ENCODE results near the gene LRRC63. TPM values are rescaled to one million over a fixed set of nuclear protein-coding genes. Genes with fewer than 3 reads are reported as not detected.

Gene LRRC63
- total and polyA plus RNA-seq, 2 donors (not counting 3 experiments of a cell fraction or from before 2014, with no cell fraction given) = 0.04 TPM; not detected in 1

DNA sequence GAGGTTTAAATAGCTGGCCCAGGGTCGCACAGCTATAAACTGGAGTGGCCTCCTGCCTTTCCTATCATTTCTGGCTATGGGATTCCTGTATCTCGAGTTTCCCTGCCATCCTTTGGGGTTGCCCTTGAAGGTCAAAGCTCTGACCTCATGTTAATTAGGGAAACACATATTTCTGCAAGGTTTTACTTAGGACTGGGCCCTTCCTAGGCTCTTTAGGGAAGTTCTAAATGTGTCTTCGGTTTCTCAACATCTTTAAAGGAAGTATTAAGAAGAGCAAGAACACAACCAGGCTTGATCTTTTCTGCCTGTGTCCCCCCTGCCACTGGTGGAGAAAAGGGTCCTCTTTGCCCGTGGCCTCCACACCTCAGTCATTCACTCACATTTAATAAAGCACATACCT is 40.5 kb upstream of the LRRC63 start:
- Histone ChIP-seq H3K4me3 (replicated peaks in 1 of 3; ENCODE audit: insufficient read depth in 1 of 3, low read depth in 1 of 3, low read length in 3 of 3) (no peak overlapping the region), H4K20me1 (replicated peaks; ENCODE audit: control insufficient read depth, extremely low read depth, insufficient read depth, low read length) (no peaks in the 10 kb centered on the region), H3K27ac (ENCODE audit: insufficient read depth, low read depth, low read length) (no peak overlapping the region), H3K27me3 (ENCODE audit: control insufficient read depth in 2 of 2, insufficient read depth in 2 of 2, low read length in 2 of 2) (peaks cover 7 to 35% of the 10 kb centered on the region in 2 experiments), H3K9me3 (replicated peaks; ENCODE audit: control insufficient read depth, insufficient read depth, low read length) (no peaks in the 10 kb centered on the region), H3K4me2 (ENCODE audit: insufficient read depth, low read length) (no peak overlapping the region), H3K36me3 (ENCODE audit: control insufficient read depth in 2 of 2, extremely low read depth in 1 of 2, insufficient read depth in 2 of 2, low read length in 2 of 2) (no peaks in the 10 kb centered on the region), H3K79me2 (ENCODE audit: control insufficient read depth, insufficient read depth, low read length) (no peaks in the 10 kb centered on the region), H3K4me1 (ENCODE audit: control insufficient read depth, extremely low read depth, insufficient read depth, low read length) (no peaks in the 10 kb centered on the region), H3K9ac (replicated peaks; ENCODE audit: extremely low read depth, insufficient read depth, low read length) (no peak overlapping the region), H2AFZ (ENCODE audit: low read depth, low read length) (no peak overlapping the region), H3K9me1 (replicated peaks; ENCODE audit: control insufficient read depth, extremely low read depth, insufficient read depth, low read length) (no peaks in the 10 kb centered on the region)
- CTCF ChIA-PET = interaction anchor here (0.8 to 3.5 kb wide), 4 partner anchors 16 to 550 kb away, joined by 3 to 13 read pairs (median 4); no protein-coding TSS in a partner anchor
- intact Hi-C loops (cut with micrococcal nuclease) = no loop called here
- BruUV-seq (replicated peaks) = no TSS peak
- POLR2A ChIA-PET = no interaction called here
- DNase-seq (ENCODE audit: low read depth, low spot score) = no peak
- FAIRE-seq = no peak
- TF ChIP-seq FOS (IDR thresholded peaks at IDR 0.05; ENCODE audit: borderline replicate concordance, insufficient read depth, low read length) = no peak
- no peak for TF ChIP-seq MYC (IDR thresholded peaks at IDR 0.05; ENCODE audit: low read depth, low read length)
- no peak for TF ChIP-seq EZH2 (IDR thresholded peaks at IDR 0.05; ENCODE audit: borderline replicate concordance, low read depth, low read length, severe bottlenecking)
- TF ChIP-seq, protein P1, sequence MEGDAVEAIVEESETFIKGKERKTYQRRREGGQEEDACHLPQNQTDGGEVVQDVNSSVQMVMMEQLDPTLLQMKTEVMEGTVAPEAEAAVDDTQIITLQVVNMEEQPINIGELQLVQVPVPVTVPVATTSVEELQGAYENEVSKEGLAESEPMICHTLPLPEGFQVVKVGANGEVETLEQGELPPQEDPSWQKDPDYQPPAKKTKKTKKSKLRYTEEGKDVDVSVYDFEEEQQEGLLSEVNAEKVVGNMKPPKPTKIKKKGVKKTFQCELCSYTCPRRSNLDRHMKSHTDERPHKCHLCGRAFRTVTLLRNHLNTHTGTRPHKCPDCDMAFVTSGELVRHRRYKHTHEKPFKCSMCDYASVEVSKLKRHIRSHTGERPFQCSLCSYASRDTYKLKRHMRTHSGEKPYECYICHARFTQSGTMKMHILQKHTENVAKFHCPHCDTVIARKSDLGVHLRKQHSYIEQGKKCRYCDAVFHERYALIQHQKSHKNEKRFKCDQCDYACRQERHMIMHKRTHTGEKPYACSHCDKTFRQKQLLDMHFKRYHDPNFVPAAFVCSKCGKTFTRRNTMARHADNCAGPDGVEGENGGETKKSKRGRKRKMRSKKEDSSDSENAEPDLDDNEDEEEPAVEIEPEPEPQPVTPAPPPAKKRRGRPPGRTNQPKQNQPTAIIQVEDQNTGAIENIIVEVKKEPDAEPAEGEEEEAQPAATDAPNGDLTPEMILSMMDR (IDR thresholded peaks at IDR 0.05; ENCODE audit: extremely low read depth in 1 of 2, insufficient read depth in 1 of 2, low read depth in 1 of 2, low read length in 2 of 2) = no peak
- TF ChIP-seq, protein P2, sequence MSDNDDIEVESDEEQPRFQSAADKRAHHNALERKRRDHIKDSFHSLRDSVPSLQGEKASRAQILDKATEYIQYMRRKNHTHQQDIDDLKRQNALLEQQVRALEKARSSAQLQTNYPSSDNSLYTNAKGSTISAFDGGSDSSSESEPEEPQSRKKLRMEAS (IDR thresholded peaks at IDR 0.05; ENCODE audit: insufficient read depth, insufficient read length) = no peak
- no peak for TF ChIP-seq POLR2A (IDR thresholded peaks at IDR 0.05; ENCODE audit: low read depth, low read length)
- TF ChIP-seq POLR2AphosphoS5 (IDR thresholded peaks at IDR 0.05; ENCODE audit: insufficient read depth, low read depth, low read length) = no peak
- TF ChIP-seq JUN (IDR thresholded peaks at IDR 0.05; ENCODE audit: borderline replicate concordance, insufficient read depth, insufficient read length, low read depth) = no peak
- no peak for TF ChIP-seq GATA2 (IDR thresholded peaks at IDR 0.05; ENCODE audit: insufficient read depth, insufficient read length, low read depth, low read length)
- dilution Hi-C loops (cut with MboI; ENCODE audit: extremely low pct_ligation_motif_present, low sequenced_read_pairs) = no loop called here
